PC-3 (cell line): ENCODE results near the gene C2CD5.
"Not testable (repeated sequence)": the region's sequence is repeated elsewhere in the genome, so short reads cannot be mapped to it uniquely, and the experiment has no call there.

Source experiments
- CTCF ChIP-seq: fragments of 300-600 bp; sonication (generic); conservative IDR thresholded peaks from 2 replicates; pipeline ENCODE4 v1.5.1; 2017; ENCODE audit warnings: antibody characterized with exemption, low read depth, mild to moderate bottlenecking, low read length
- EZH2 ChIP-seq: fragments of 300-600 bp; sonication (generic); IDR thresholded peaks from one replicate; pipeline ENCODE4 v1.6.1; 2017; ENCODE audit warnings: antibody characterized with exemption, mild to moderate bottlenecking, low read length; ENCODE audit not compliant: unreplicated experiment
- EZH2phosphoT487 ChIP-seq: fragments of 300-600 bp; sonication (generic); IDR thresholded peaks from 2 replicates; pipeline ENCODE4 v1.6.1; 2018; ENCODE audit warnings: mild to moderate bottlenecking, antibody characterized with exemption, low read length, borderline replicate concordance

GRCh38 chr12:22554750-22555149, 10.4 kb upstream of the C2CD5 start:
- TF ChIP-seq CTCF, EZH2phosphoT487, EZH2: not testable (repeated sequence)
